Forelimb muscle (tissue), 1 donor: ENCODE results near the gene CALD1. TPM values are rescaled to one million over a fixed set of nuclear protein-coding genes. Genes with fewer than 3 reads are reported as not detected.

Experiments
- DNase-seq: peaks from one replicate; pipeline ENCODE4 v3.0.0-alpha.2; 2013; ENCODE audit warnings: low read depth
- polyA plus RNA-seq: library from polyadenylated mRNA; unstranded; fragments of 120-200 nt; gene quantifications from one replicate; pipeline ENCODE4 v1.2.1, GENCODE V29; 2013; ENCODE audit not compliant: insufficient read length

The CALD1 gene
- polyA plus RNA-seq, 1 donor: 98.8 TPM

GRCh38 chr7:134763960-134764359 lies 15.5 kb upstream of the CALD1 start:
- DNase-seq: no peak

- DNase-seq: no peak
These were observed 15.1 kb upstream of the CALD1 start for GRCh38 chr7:134764365-134764764.

- no peak for DNase-seq
These were observed 12.5 kb upstream of the CALD1 start for GRCh38 chr7:134766779-134767519.

- DNase-seq: no peak
These were observed 11.8 kb upstream of the CALD1 start for GRCh38 chr7:134767520-134768168.

- no peak for DNase-seq
These were observed 11.2 kb upstream of the CALD1 start for GRCh38 chr7:134768243-134768642.

GRCh38 chr7:134770676-134771075 lies 8.8 kb upstream of the CALD1 start:
- DNase-seq: no peak

GRCh38 chr7:134771111-134771510 lies 8.3 kb upstream of the CALD1 start:
- no peak for DNase-seq

- no peak for DNase-seq
These were observed 7.5 kb upstream of the CALD1 start for GRCh38 chr7:134771889-134772288.

GRCh38 chr7:134772401-134772800 lies 7.0 kb upstream of the CALD1 start:
- no peak for DNase-seq

- DNase-seq: no peak
These were observed 6.3 kb upstream of the CALD1 start for GRCh38 chr7:134773164-134773563.

GRCh38 chr7:134774119-134774518 lies 5.3 kb upstream of the CALD1 start:
- DNase-seq: no peak

GRCh38 chr7:134777470-134777869 lies 2.0 kb upstream of the CALD1 start:
- no peak for DNase-seq

GRCh38 chr7:134777908-134778580 lies 1.4 kb upstream of the CALD1 start:
- no peak for DNase-seq

GRCh38 chr7:134779741-134780065 lies 269 bp downstream of the CALD1 start:
- no peak for DNase-seq

GRCh38 chr7:134780166-134780828 lies 863 bp downstream of the CALD1 start:
- DNase-seq: no peak

GRCh38 chr7:134781171-134781570 lies 1.7 kb downstream of the CALD1 start:
- no peak for DNase-seq

GRCh38 chr7:134782121-134782623 lies 2.7 kb downstream of the CALD1 start:
- DNase-seq: no peak

GRCh38 chr7:134783294-134784069 lies 4.0 kb downstream of the CALD1 start:
- DNase-seq: no peak

GRCh38 chr7:134784251-134785049 lies 5.0 kb downstream of the CALD1 start:
- no peak for DNase-seq

- no peak for DNase-seq
These were observed 6.4 kb downstream of the CALD1 start for GRCh38 chr7:134785842-134786241.

GRCh38 chr7:134787064-134787463 lies 7.6 kb downstream of the CALD1 start:
- DNase-seq: no peak
